Upper lobe of right lung (tissue), 1 donor: ENCODE measurements around the gene TIFAB. TPM values are rescaled to one million over a fixed set of nuclear protein-coding genes. Genes with fewer than 3 reads are reported as not detected.

Experiments
- ATAC-seq: fragments of 200-7000 bp; cut with Tn5 transposase; one replicate; pipeline ENCODE4 v1.9.1; 2020; ENCODE audit warnings: mild to moderate bottlenecking, moderate library complexity
- DNase-seq: peaks from one replicate; pipeline ENCODE4 v3.0.0-alpha.2; 2020
- H3K27ac ChIP-seq: fragments of 200-600 bp; one replicate; pipeline ENCODE4 v1.8.0; 2022
- H3K27me3 ChIP-seq: fragments of 200-600 bp; one replicate; pipeline ENCODE4 v1.8.0; 2022; ENCODE audit warnings: mild to moderate bottlenecking
- H3K36me3 ChIP-seq: fragments of 200-600 bp; one replicate; pipeline ENCODE4 v1.8.0; 2022
- H3K4me1 ChIP-seq: fragments of 200-600 bp; one replicate; pipeline ENCODE4 v1.8.0; 2022
- H3K4me3 ChIP-seq: fragments of 200-600 bp; one replicate; pipeline ENCODE4 v1.8.0; 2022; ENCODE audit warnings: mild to moderate bottlenecking
- H3K9me3 ChIP-seq: fragments of 200-600 bp; one replicate; pipeline ENCODE4 v1.8.0; 2022
- CTCF ChIP-seq: fragments of 200-600 bp; IDR thresholded peaks from one replicate; pipeline ENCODE4 v1.8.0; 2022; ENCODE audit warnings: antibody characterized with exemption
- intact Hi-C: fragments of 100-400 bp; cut with DNase I; formaldehyde crosslinking; loops from one replicate; pipeline ENCODE4 v1.11.0; 2022
- total RNA-seq: library from RNA; stranded (reverse); fragmentation: NEBNext Ultra II Directional; extraction: Animal tissue kit (Norgen Biotek cat#: 25700); gene quantifications from one replicate; pipeline ENCODE4 v1.2.1, GENCODE V29; 2021
- donor health status: DM: no; HTN: yes; CAD: no; lungs with severe emphysema.

The TIFAB gene
- total RNA-seq, 1 donor from 2014 or later, result 0.43 TPM

GRCh38 chr5:135450336-135450735 is 1.8 kb downstream of the TIFAB start:
- ATAC-seq (no peak), DNase-seq (no peak)
- intact Hi-C loops, result no loop called here
- Histone ChIP-seq H3K27me3 (peaks cover 7% of the 10 kb centered on the region), H3K4me1 (no peaks in the 10 kb centered on the region), H3K27ac (no peak overlapping the region), H3K36me3 (no peaks in the 10 kb centered on the region), H3K9me3 (no peaks in the 10 kb centered on the region), H3K4me3 (no peak overlapping the region)
- no peak for TF ChIP-seq CTCF

GRCh38 chr5:135449644-135450043 is 2.5 kb downstream of the TIFAB start:
- ATAC-seq (no peak), DNase-seq (peak; percentile 57)
- intact Hi-C loops, result no loop called here

GRCh38 chr5:135448791-135449507 is 3.2 kb downstream of the TIFAB start:
- Histone ChIP-seq H3K27ac (no peak overlapping the region), H3K36me3 (no peaks in the 10 kb centered on the region), H3K4me1 (peaks cover 8% of the 10 kb centered on the region), H3K27me3 (peaks cover 7% of the 10 kb centered on the region), H3K4me3 (no peak overlapping the region), H3K9me3 (no peaks in the 10 kb centered on the region)
- no peak for ATAC-seq
- intact Hi-C loops, result no loop called here
- DNase-seq, result no peak
- no peak for TF ChIP-seq CTCF

More at GRCh38 chr5:135449644-135450043, 2.5 kb downstream of the TIFAB start:
- H3K4me3 ChIP-seq, result no peak overlapping the region
- peaks cover 7% of the 10 kb centered on the region for H3K27me3 ChIP-seq
- TF ChIP-seq CTCF, result no peak
- no peak overlapping the region for H3K27ac ChIP-seq
- H3K9me3 ChIP-seq, result no peaks in the 10 kb centered on the region
- no peaks in the 10 kb centered on the region for H3K36me3 ChIP-seq
- peaks cover 1% of the 10 kb centered on the region for H3K4me1 ChIP-seq

GRCh38 chr5:135448071-135448739 is 3.9 kb downstream of the TIFAB start:
- Histone ChIP-seq H3K27ac (no peak overlapping the region), H3K4me1 (peaks cover 16% of the 10 kb centered on the region), H3K27me3 (peaks cover 7% of the 10 kb centered on the region), H3K9me3 (no peaks in the 10 kb centered on the region), H3K4me3 (no peak overlapping the region), H3K36me3 (no peaks in the 10 kb centered on the region)
- DNase-seq (no peak), ATAC-seq (no peak)
- intact Hi-C loops, result no loop called here
- no peak for TF ChIP-seq CTCF

- Histone ChIP-seq H3K27ac (no peak within 1 kb of the TSS), H3K36me3 (no peaks in the 10 kb centered on the region), H3K4me3 (no peak within 1 kb of the TSS), H3K9me3 (no peaks in the 10 kb centered on the region), H3K27me3 (peaks cover 7% of the 10 kb centered on the region), H3K4me1 (peaks cover 17% of the 10 kb centered on the region)
- ATAC-seq (peak; percentile 77), DNase-seq (no peak)
- TF ChIP-seq CTCF, result no peak
- intact Hi-C loops, result no loop called here
Observed at GRCh38 chr5:135447298-135447929, 4.7 kb downstream of the TIFAB start, which contains the start of gene DCANP1. Gene DCANP1 (minus strand): TSS chr5:135447348. CDS start chr5:135447108, 240 bp downstream.
